Fibroblast of the aortic adventitia (primary cell): ENCODE results near the gene FUOM. TPM values are rescaled to one million over a fixed set of nuclear protein-coding genes. Genes with fewer than 3 reads are reported as not detected.

ENCODE experiments used
- DNase-seq: peaks from one replicate; pipeline ENCODE4 v3.0.0-alpha.2; 2010; ENCODE audit warnings: low read depth
- H3K4me3 ChIP-seq: 2 replicates; pipeline ENCODE4 v1.5.1; 2011; ENCODE audit warnings: low read depth, mild to moderate bottlenecking, control low read depth, low read length, moderate library complexity
- total RNA-seq: library from RNA; depleted of rRNA; stranded (reverse); fragments of >200 nt; gene quantifications from 2 replicates; pipeline ENCODE4 v1.2.3, GENCODE V29; 2012; ENCODE audit warnings: low replicate concordance
- TF ChIP-seq, protein P1 (sequence below): IDR thresholded peaks from 2 replicates; pipeline ENCODE4 v1.5.1; 2011; ENCODE audit warnings: mild to moderate bottlenecking, low read length, control low read depth, inconsistent platforms; ENCODE audit not compliant: insufficient read depth

FUOM gene
- total RNA-seq, 1 donor, result 16.9 TPM

GRCh38 chr10:133354672-133355240 is 3.1 kb downstream of the FUOM start:
- no peak for DNase-seq
- TF ChIP-seq, protein P1, sequence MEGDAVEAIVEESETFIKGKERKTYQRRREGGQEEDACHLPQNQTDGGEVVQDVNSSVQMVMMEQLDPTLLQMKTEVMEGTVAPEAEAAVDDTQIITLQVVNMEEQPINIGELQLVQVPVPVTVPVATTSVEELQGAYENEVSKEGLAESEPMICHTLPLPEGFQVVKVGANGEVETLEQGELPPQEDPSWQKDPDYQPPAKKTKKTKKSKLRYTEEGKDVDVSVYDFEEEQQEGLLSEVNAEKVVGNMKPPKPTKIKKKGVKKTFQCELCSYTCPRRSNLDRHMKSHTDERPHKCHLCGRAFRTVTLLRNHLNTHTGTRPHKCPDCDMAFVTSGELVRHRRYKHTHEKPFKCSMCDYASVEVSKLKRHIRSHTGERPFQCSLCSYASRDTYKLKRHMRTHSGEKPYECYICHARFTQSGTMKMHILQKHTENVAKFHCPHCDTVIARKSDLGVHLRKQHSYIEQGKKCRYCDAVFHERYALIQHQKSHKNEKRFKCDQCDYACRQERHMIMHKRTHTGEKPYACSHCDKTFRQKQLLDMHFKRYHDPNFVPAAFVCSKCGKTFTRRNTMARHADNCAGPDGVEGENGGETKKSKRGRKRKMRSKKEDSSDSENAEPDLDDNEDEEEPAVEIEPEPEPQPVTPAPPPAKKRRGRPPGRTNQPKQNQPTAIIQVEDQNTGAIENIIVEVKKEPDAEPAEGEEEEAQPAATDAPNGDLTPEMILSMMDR, result no peak
- no peak overlapping the region for H3K4me3 ChIP-seq

DNA sequence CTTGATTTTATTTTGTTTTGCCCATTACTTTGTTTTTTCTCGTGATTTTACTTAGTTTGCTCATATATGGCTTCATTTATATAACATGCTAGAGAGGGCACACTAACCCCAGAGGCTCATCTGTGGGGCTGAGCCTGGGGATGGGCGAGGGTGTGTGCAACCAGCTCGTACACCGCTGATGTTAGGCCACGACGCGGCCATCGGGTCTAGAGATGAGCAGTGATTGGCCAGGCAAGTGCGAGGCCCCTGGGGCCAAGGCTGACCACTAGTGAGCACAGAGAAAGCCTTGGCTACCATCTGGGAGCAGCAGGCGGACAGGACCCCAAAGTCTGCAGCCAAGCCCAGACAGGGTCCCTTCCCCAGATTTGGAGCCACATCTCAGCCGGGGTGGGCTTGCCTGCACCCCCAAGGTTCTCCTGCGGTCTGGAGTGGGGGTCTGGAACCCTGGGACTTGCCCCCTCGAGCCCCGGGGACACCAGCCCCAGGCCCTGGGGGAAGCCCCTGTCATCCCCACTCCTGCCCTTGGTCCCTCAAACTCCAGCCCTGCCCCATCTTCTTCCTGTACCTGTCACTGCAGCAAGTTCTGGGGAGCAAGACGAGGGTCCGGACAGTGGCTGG is 3.7 kb downstream of the FUOM start:
- no peak for DNase-seq
- TF ChIP-seq, protein P1, result no peak
- H3K4me3 ChIP-seq, result no peak overlapping the region

GRCh38 chr10:133353202-133353959 is 4.4 kb downstream of the FUOM start:
- no peak for DNase-seq
- no peak overlapping the region for H3K4me3 ChIP-seq
- TF ChIP-seq, protein P1, result no peak

GRCh38 chr10:133351408-133352318 is 6.2 kb downstream of the FUOM start:
- TF ChIP-seq, protein P1, result no peak
- no peak for DNase-seq
- H3K4me3 ChIP-seq, result no peak overlapping the region

GRCh38 chr10:133350950-133351329 is 6.9 kb downstream of the FUOM start:
- TF ChIP-seq, protein P1, result no peak
- DNase-seq, result no peak
- no peak overlapping the region for H3K4me3 ChIP-seq

GRCh38 chr10:133350283-133350949 is 7.4 kb downstream of the FUOM start:
- no peak overlapping the region for H3K4me3 ChIP-seq
- TF ChIP-seq, protein P1, result no peak
- no peak for DNase-seq
